ENCODE results near the gene PLIN3.

The PLIN3 gene, protein sequence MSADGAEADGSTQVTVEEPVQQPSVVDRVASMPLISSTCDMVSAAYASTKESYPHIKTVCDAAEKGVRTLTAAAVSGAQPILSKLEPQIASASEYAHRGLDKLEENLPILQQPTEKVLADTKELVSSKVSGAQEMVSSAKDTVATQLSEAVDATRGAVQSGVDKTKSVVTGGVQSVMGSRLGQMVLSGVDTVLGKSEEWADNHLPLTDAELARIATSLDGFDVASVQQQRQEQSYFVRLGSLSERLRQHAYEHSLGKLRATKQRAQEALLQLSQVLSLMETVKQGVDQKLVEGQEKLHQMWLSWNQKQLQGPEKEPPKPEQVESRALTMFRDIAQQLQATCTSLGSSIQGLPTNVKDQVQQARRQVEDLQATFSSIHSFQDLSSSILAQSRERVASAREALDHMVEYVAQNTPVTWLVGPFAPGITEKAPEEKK

DNA sequence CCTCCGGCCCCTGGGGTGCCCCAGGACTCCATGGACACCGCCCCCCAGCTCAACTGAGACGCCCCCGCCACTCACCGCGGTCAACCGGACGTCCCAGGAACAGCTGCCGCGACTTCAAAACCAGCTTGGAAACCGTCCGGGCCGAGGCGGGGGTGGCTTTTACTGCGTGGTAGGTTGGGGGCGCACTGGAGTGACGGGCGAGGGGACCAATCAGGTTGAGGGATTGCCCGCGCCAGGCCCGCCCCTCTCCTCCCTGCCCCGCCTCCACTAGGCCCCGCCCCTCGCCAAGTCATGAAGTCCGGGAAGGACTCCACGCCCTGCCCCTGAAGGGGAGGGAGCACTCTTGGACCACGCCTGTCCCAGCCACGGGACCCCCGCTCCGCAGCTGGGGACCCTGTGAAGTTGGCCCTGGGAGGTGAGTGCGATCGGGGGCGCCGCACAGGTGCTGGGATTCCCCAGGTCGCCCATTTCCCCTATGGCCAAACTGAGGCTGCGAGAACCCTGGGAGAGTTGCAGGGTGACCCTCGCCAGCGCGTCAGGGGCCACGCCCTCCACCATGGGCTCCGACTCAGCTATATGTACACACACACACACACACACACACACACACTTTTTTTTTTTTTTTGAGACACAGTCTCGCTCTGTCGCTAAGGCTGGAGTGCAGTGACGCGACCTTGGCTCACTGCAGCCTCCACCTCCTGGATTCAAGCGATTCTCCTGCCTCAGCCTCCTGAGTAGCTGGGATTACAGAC lies at the start of gene PLIN3:
PLIN3 (minus strand) TSS at position 134 of the 752 bp plus-strand sequence. CDS start 6,273 bp downstream, outside the sequence.
- TF ChIP-seq, protein P1, sequence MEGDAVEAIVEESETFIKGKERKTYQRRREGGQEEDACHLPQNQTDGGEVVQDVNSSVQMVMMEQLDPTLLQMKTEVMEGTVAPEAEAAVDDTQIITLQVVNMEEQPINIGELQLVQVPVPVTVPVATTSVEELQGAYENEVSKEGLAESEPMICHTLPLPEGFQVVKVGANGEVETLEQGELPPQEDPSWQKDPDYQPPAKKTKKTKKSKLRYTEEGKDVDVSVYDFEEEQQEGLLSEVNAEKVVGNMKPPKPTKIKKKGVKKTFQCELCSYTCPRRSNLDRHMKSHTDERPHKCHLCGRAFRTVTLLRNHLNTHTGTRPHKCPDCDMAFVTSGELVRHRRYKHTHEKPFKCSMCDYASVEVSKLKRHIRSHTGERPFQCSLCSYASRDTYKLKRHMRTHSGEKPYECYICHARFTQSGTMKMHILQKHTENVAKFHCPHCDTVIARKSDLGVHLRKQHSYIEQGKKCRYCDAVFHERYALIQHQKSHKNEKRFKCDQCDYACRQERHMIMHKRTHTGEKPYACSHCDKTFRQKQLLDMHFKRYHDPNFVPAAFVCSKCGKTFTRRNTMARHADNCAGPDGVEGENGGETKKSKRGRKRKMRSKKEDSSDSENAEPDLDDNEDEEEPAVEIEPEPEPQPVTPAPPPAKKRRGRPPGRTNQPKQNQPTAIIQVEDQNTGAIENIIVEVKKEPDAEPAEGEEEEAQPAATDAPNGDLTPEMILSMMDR (IDR thresholded peaks at IDR 0.05; ENCODE audit: extremely low read depth, insufficient read depth, missing control alignments) = no peak
- in situ Hi-C loops (cut with MboI; ENCODE audit: low pct_unique_long_range_greater_than_20kb, low sequenced_read_pairs, unreplicated experiment) = no loop called here
- DNase-seq (ENCODE audit: low spot score) = peak; percentile 99

DNA sequence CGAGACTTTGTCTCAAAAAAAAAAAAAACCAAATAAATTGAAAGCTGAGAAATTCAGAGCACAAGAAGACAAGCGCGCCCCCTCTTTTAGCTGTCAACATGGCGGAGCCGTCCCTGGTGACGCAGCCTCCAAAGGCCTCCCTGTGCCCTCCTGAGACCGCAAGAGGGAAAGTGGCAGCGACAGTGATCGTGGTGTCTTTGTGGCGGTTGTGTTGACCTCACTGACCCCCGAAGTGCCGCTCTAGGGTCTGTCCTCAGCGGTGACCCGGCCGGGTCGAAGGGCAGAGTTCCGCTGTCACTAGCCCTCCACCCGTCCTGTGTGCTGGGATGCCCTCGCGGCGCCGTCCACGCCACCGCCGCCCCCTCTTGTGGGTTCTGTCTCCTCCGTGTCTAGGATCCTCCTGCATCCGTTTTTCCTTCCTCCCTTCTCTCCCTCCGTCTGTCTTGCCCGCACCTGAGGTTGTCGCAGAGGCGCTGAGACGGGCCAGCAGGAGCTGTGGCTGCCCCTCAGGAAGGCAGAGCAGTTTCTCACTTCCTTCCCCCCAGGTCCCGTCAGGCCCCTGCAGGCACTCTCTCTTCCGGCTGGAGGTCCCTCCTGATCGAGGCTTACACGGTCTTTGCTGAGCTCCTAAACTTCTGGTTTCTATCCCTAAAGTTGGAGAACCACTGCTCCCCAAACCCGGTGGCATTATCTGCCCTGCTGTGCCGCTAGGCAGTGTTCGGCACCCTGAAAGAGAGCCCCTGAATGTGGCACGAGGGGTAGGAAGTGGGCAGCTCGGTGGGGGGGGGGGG lies 49.0 kb upstream of the PLIN3 start:
- in situ Hi-C loops (cut with MboI; ENCODE audit: low pct_unique_long_range_greater_than_20kb, low sequenced_read_pairs, unreplicated experiment) = loop anchor here (10.0 kb wide), 1 partner anchor 102 kb away; no protein-coding TSS in a partner anchor
- peak; percentile 71 for DNase-seq (ENCODE audit: low spot score)
- TF ChIP-seq, protein P1 (IDR thresholded peaks at IDR 0.05; ENCODE audit: extremely low read depth, insufficient read depth, missing control alignments) = no peak

DNA sequence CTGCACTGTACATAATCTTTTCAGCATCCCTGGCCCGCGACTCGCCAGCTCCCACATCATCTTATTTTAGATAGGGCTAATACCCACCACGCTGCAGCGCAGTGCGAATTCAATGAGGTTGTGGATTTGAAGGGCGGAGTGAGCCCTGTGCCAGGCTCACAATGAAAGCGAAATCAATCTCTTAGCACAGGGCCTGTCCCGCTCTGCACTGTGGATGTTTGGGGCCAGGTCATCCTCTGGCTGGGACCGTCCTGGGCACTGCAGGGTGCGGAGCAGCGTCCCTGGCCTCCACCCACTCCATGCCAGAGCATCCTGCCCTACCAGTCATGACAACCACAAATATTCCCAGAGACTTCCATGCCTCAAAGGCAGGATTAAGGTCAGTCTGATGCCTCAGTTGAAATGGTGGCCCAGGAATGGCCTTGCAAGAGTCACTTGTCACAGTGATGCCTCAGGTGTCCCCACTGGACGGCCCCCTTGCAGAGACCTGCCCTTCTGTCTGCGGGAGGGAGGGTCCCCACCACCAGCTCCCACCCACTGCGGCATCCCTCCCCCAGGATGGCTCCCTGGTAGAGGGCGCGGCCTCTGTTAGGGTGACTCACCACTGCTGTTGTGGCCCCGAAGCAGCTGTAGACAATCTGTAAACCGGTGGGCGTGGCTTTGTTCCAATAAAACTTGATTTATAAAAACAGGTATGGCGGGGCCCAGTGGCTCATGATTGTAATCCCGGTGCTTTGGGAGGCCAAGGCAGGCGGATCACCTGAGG lies 47.5 kb upstream of the PLIN3 start:
- in situ Hi-C loops (cut with MboI; ENCODE audit: low pct_unique_long_range_greater_than_20kb, low sequenced_read_pairs, unreplicated experiment) = loop anchor here (10.0 kb wide), 1 partner anchor 100 kb away; no protein-coding TSS in a partner anchor
- peak; percentile 62 for DNase-seq (ENCODE audit: low spot score)
- TF ChIP-seq, protein P1 (IDR thresholded peaks at IDR 0.05; ENCODE audit: extremely low read depth, insufficient read depth, missing control alignments) = no peak

DNA sequence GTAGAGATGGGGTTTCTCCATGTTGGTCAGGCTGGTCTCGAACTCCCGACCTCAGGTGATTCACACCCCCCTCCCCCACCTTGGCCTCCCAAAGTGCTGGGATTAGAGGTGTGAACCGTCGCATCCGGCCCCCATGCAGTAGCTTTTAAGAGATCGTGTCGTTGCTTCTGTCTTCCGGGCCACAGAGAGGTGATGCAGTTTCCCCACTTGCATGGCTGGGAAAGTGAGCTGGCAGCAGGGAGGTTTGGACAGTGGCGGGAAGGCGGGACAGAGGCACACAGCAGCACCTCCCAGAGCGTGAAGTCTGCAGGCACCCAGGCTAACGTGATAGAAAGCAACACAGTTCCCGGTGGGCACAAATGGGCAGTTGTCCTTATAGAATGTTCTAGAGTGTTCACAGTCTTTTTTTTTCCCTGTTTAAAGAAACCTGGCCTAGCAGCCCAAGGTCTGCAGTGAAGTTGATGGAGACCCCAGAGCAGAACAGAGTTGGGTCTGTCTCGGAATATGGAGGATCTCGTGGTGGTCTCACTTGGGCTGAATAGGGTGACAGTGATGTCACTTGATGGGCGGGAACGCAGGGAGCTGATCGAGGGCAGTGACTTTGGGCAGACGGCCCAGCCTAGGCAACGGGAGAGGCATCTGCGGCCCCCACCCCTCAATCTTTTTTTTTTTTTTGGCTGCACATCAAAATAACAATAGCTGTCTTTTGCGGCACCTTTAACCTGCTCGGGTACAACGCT lies 46.7 kb upstream of the PLIN3 start:
- in situ Hi-C loops (cut with MboI; ENCODE audit: low pct_unique_long_range_greater_than_20kb, low sequenced_read_pairs, unreplicated experiment) = loop anchor here (10.0 kb wide), 1 partner anchor 99 kb away; no protein-coding TSS in a partner anchor
- DNase-seq (ENCODE audit: low spot score) = no peak
- TF ChIP-seq, protein P1 (IDR thresholded peaks at IDR 0.05; ENCODE audit: extremely low read depth, insufficient read depth, missing control alignments) = no peak

DNA sequence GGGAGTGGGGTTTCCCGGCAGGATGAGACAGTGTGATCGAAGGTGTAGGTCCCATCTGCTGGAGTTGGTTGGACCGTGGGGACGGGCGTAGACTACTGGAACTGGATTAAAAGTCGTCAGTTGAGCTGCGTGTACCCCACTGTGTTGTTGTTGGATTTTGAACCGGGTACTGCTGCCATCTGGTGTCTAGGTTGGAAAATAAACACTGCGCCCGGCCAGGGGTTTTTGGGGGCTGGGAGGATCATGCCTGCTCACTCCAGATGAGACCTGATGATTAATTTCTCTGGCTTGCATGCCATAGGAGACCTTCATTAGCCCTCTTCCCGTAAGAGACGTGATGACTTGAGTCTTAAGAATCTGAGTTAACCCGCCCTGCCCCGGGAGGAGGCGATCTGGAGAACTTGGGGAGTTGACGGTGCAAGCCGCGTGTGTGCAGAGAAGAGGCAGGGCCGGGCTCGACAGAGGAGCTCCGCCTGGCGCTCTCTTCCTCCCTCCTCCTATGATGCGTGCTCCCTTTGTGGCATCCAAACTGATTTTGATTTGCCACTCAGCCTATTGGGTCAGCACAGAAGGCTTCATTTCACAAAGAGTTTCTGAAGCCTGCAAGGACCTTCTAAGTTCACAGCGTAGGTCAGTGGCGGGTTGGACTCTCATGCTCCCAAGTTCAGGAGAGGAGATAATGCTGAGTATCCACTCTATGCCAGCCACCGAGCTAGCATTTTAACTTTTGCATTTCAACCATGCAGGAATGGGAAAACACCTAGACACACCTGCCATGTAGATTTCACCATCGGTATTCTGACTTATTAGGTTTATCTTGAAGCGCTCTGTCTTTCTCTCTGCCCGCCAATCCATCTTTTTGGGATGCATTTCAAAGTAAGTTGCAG lies 44.6 kb upstream of the PLIN3 start:
- DNase-seq (ENCODE audit: low spot score) = peak; percentile 78
- in situ Hi-C loops (cut with MboI; ENCODE audit: low pct_unique_long_range_greater_than_20kb, low sequenced_read_pairs, unreplicated experiment) = loop anchor here (10.0 kb wide), 1 partner anchor 97 kb away; no protein-coding TSS in a partner anchor
- TF ChIP-seq, protein P1 (IDR thresholded peaks at IDR 0.05; ENCODE audit: extremely low read depth, insufficient read depth, missing control alignments) = peak; percentile 59
